ENCODE results near the gene ATG13. TPM values are rescaled to one million over a fixed set of nuclear protein-coding genes. Genes with fewer than 3 reads are reported as not detected.
"Not testable (repeated sequence)": the region's sequence is repeated elsewhere in the genome, so short reads cannot be mapped to it uniquely, and the experiment has no call there.

ATG13 gene
- 10 to 100 TPM; 51.4 to 52.1 TPM for total RNA-seq
- long read RNA-seq, full-length matches to known transcripts: 2 of 33 reads
- long read RNA-seq, partial matches to known transcripts: 16 of 33 reads
- long read RNA-seq, other reads (novel, unspliced or antisense): 15 of 33 reads

DNA sequence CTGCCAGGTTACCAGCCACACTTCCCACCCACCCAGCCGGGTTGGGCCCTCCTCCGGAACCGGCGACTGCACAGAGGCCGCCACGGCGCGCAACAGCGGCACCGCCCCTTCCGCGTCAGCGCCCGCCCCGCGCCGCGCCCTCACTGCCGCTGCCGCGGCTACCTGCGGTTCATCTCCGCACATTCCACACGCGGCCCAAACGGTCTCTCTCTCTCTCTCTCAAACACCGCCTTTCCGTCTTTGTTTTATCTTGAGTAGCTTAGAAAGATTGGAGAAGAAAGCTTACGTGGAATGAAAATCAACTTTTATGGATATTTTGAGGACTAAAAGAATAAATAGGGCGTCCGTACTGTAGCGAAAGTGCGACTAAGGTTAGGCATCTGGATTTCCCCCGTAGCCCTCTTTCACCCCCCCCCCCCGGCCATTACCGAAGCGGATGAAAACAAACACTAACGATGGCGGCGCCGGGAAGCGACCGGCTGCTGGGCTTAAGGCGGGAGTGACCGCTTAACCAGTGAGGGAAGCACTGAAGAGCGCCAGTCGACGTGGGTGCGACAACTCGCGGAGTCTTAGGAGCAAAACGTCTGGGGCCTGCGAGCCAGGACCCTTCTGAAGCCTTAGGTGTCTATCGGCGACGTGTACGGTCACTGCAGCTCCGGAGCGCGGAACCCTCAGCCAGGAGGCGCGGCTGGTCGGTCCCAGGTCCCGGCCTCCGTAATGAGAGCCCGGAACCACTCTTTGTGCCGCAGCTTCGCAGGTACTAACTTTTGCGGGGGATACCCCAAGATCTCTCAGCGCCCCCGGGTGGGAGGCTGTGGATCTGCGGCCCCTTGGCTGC lies at the start of gene ATG13, which contains the start of gene HARBI1:
ATG13 (plus strand) TSS at position 420 of the 838 bp plus-strand sequence. CDS start 26,739 bp downstream, outside the sequence.
HARBI1 (minus strand) TSS at position 94 of the 838 bp plus-strand sequence. CDS start 990 bp downstream, outside the sequence.
- ATAC-seq (peak; percentile 99 to 100), DNase-seq (peak; percentile 93)
- intact Hi-C loops (cut with DNase I): no loop called here

DNA sequence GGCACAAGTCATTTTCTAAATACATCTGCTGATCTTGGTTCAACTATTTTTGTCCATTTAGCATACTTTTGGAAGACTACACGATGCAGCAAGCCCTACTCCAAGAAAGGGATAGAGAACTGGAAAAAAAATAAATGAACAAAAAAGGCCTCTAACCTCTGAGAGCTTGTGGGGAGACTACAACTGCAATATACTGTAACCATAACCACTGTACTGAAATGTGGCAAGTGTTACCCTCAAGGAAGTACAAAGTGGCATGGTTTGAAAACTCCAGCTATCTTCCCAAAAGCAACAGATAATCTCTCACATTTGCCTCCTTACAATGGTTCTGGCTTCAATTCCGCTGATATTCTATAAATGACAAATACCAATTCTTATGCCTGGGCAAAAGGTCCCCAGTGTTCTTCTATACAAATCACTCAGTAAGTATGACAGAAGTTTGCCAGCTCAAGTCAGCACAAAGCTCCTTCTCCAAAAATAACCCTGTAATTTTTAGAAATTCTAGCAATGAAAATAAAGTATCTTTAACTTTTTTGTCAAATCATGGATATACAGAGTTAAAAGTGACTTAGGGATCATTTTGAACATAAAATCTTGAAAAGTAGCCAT lies 46.5 kb upstream of the ATG13 start:
- DNase-seq (no peak), ATAC-seq (no peak)
- intact Hi-C loops (cut with DNase I): no loop called here

DNA sequence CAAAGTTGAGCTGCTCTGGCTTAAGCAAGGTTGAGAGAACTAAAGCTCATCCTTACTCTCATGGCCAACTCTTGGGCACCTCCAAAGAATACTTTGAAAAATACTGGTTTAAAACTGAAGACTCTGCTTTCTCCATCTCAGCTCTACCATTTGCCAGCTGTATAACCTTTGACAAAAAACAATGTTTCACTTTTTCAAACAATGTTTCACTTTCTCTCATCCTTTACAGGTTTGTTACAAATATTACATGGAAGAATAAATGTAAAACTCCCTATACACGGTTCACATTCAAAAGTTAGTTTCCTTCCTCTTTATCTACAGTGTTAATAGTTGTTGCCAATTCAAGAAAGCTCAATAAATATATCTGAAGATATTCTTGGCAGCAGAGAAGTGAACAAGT lies 42.7 kb upstream of the ATG13 start:
- intact Hi-C loops (cut with DNase I): no loop called here
- ATAC-seq: no peak
- no peak for DNase-seq

DNA sequence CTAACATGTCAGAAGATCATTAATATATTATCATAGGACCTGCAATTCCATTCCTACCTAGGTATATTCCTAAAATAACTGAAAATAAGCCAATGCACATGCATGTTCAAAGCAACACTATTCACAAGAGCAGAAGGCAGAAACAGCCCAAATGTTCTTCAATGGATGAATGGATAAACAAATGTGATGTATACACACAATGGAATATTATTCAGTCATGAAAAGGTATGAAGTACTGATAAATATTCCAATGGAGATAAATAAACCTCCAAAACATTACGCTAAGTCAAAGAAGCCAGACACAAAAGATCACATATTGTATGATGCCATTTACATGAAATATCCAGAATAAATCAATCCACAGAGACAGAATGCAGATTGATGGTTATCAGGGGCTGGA lies 40.3 kb upstream of the ATG13 start:
- ATAC-seq (no peak), DNase-seq (no peak)
- intact Hi-C loops (cut with DNase I): no loop called here

DNA sequence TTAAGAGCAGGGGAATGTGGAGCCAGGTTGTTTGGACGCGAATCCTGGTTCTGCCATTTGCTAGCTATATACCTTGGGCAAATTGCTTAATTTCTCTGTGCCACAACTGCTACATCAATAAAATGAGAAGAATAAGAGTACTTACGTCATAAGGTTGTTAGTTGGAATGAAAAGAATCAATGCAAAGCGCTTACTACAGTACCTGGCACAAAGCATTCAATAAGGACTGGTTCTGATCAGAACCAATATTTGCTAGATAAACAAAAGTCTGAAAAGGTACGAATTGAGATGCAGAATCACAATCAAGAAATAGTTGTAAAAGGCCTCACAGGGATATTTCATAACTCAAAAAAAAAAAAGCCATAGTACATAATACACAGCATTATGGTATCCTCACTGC lies 34.8 kb upstream of the ATG13 start:
- DNase-seq (no peak), ATAC-seq (no peak)

DNA sequence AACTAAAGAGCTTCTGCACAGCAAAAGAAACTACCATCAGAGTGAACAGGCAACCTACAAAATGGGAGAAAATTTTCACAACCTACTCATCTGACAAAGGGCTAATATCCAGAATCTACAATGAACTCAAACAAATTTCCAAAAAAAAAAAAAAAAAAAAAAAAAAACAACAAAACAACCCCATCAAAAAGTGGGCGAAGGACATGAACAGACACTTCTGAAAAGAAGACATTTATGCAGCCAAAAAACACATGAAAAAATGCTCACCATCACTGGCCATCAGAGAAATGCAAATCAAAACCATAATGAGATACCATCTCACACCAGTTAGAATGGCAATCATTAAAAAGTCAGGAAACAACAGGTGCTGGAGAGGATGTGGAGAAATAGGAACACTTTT lies 33.8 kb upstream of the ATG13 start:
- intact Hi-C loops (cut with DNase I); DNase-seq; ATAC-seq: not testable (repeated sequence)

More for the DNA sequence above, 34.8 kb upstream of the ATG13 start:
- intact Hi-C loops (cut with DNase I): no loop called here

DNA sequence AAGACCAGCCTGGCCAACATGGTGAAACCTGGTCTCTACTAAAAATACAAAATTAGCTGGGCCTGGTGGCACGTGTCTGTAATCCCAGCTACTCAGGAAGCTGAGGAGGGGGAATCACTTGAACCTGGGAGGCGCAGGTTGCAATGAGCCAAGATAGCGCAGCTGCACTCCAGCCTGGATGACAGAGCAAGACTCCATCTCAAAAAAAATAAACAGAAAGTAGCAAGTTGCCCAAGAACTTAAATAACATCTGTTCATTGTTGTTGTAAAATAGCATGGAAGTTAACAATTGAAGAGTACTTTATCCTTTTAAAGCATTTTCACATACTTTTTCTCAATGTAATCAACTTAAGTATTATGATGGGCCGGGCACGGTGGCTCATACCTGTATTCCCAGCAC lies 29.2 kb upstream of the ATG13 start:
- intact Hi-C loops (cut with DNase I): no loop called here
- no peak for DNase-seq
- no peak for ATAC-seq

DNA sequence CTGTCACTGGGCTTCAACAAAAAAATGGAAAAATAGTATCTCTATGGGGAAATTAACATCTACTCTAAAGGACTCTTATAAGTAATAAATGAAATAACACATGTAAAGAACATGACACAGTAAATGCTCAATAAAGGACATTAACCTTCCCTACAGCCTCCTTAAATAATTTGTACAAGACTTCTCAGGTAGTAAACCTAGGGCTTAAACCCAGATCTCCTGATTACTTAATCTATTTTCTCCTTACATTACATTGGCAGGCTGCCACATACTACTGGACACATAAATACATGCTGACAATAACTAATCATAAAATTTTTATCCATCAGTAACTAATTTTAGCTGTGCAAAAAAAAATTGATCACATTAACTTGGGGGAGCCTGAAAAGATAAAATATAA lies 28.4 kb upstream of the ATG13 start:
- no peak for ATAC-seq
- no peak for DNase-seq
- intact Hi-C loops (cut with DNase I): no loop called here

DNA sequence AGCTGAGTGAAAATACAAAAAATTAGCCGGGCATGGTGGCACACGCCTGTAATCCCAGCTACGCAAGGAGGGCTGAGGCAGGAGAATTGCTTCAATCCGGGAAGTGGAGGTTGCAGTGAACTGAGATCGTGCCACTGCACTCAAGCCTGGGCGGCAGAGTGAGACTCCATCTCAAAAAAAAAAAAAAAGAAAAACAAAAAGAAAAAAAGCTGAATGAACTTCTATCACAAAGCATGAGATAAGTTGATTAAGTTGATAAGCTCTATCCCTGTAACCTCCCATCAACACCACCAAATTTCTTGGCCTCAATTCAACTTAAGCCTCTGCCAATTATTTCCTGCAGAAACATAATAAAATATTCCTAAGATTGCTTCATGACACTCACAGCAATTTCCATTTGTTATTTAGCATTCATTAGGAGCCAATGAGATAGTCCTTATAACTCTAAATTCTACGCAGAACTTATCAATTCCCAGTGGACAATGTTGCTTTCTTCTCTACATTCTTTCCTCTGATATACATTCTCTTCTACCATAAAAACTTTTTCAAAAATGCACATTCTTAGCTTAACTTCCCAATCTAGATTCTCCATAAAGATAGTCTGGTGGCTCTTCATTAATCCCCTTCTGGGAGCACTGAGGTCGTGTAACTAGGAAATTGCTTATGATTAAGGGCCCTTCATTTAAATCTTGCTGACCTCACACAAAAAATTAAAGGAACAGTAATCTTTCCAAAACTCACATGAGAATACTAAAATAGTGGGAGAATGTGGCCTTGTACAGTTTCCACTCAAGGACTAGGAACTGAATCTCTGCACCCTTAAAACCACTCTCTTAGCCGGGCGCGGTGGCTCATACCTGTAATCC lies 26.4 kb upstream of the ATG13 start:
- ATAC-seq: no peak
- intact Hi-C loops (cut with DNase I): loop anchor here in 1 of 2 donors (5.0 kb wide), 1 partner anchor 34 kb away; no protein-coding TSS in a partner anchor
- DNase-seq: no peak

DNA sequence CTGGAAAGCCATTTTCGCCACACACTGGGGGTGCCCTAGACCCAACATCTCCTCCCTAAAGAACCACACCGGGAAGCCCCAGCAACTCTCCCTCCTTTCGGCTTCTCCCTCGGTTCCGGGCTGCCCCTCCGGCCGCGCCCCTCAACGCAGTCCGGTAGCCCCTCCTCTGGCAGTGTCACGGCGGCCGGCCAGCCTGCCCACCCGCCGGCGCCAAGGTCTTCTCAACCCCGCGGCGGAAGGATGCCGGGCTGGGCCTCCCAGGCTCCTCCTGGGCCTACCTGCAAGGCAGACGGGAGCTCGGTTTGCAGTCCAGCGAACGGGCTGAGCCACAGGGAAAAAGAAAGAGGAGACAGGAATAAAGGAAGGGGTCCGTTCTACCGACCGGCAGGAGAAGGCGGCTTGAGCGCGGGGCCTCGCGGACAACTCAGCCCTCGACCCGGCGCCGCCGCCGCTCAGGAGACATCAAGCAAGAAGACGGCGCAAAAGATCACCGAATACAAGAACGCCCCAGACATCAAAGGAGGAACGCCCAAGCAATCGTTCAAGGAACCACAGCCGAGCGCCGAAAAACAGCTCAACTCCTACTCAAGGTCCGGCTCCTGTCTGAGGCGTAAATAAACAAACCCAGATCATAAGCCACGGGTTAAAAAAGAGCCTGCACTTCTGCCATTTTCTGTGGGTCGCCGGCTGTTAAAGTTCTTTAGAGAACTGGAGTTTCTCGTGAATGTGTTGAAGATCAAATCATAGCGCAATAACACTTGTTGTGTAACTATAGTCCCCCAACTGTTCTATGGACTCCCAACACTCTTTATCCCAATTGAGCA lies 23.6 kb upstream of the ATG13 start, which contains the start of gene AMBRA1:
AMBRA1 (minus strand) TSS at position 474 of the 824 bp plus-strand sequence. CDS start 45,643 bp downstream, outside the sequence.
- intact Hi-C loops (cut with DNase I): loop anchor here in 1 of 2 donors (5.0 kb wide), 1 partner anchor 36 kb away; no protein-coding TSS in a partner anchor
- peak; percentile 85 for DNase-seq

DNA sequence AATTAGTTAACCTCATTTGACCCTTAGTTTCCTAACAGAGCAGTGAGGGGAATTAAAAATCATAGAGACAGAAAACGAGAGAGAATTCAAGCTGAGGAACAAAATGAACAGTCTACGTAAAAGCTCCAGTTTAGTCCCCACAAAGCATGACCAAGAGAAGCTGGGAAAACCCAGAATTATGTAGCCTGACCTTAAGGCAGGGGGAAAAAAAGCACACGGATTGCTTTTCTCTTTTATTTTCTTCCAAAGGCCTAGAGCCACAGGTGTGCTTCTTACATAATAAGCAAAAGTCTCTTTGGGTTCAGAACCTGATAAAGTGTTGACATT lies 23.0 kb upstream of the ATG13 start:
- ATAC-seq (no peak), DNase-seq (no peak)
- intact Hi-C loops (cut with DNase I): loop anchor here in 1 of 2 donors (5.0 kb wide), 1 partner anchor 37 kb away; no protein-coding TSS in a partner anchor

More for the DNA sequence above, 23.6 kb upstream of the ATG13 start, which contains the start of gene AMBRA1:
- peak; percentile 91 to 94 for ATAC-seq

DNA sequence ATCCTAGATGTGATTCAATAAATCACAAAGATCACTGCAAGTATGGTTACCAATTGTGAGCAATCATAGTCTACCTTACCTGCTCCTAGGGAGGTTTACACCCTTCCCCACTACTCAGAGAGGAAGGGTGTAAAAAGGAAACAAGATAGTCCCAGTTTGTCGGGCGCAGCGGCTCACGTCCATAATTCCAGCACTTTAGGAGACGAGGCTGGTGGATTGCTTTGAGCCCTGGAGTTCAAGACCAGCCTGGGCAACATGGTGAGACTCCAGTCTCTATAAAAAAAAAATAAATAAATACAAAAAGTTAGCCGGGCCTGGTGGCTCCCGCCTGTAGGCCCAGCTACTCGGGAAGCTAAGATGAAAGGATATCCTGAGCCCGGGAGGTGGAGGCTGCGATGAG lies 22.6 kb upstream of the ATG13 start:
- intact Hi-C loops (cut with DNase I): loop anchor here in 1 of 2 donors (5.0 kb wide), 1 partner anchor 37 kb away; no protein-coding TSS in a partner anchor
- no peak for DNase-seq
- no peak for ATAC-seq

DNA sequence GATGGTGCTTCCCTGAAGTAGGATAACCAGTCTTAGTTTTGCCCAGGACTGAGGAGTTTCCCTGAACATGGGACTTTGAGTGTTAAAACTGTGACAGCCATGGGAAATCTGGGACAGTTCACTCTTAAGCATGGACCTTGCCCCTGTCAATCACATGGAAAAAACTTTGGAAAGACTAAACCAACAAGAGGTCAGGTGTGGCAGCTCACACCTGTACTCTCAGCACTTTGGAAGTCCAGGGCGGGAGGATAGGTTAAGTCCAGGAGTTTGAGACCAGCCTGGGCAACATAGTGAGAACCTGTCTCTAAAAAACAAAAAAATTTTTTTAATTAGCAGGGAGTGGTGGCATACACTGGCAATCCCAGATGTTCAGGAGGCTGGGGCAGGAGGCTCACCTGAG lies 20.2 kb upstream of the ATG13 start:
- intact Hi-C loops (cut with DNase I): no loop called here
- no peak for ATAC-seq
- DNase-seq: no peak

DNA sequence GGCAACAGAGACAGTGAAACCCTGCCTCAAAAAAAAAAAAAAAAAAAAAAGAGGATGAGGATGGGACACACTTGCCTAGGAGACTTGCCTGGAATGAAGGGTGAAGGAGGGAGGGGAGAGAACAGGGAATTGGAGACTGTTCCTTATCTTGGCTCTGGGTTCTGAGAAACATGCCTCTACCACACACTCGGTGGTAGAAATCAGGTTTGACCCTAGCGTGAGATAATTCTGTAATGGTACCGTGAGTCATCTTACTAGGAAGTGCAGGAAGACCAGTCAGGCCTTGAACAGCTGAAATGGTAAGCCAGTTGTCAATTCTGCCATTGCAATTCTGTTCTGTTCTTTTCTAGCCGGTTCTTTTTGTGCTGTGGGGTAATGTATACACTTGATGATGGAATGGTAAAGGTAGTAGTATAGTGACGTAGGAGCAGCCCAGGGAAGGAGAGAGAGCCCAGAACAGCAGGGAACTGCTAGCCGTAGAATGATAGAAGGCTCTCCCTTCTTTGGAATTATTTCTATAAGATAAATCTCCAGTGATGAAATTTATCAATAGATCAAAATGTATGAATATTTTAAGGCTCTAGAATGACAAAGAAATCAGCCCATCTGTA lies 19.6 kb upstream of the ATG13 start:
- ATAC-seq (no peak), DNase-seq (no peak)
- intact Hi-C loops (cut with DNase I): no loop called here

DNA sequence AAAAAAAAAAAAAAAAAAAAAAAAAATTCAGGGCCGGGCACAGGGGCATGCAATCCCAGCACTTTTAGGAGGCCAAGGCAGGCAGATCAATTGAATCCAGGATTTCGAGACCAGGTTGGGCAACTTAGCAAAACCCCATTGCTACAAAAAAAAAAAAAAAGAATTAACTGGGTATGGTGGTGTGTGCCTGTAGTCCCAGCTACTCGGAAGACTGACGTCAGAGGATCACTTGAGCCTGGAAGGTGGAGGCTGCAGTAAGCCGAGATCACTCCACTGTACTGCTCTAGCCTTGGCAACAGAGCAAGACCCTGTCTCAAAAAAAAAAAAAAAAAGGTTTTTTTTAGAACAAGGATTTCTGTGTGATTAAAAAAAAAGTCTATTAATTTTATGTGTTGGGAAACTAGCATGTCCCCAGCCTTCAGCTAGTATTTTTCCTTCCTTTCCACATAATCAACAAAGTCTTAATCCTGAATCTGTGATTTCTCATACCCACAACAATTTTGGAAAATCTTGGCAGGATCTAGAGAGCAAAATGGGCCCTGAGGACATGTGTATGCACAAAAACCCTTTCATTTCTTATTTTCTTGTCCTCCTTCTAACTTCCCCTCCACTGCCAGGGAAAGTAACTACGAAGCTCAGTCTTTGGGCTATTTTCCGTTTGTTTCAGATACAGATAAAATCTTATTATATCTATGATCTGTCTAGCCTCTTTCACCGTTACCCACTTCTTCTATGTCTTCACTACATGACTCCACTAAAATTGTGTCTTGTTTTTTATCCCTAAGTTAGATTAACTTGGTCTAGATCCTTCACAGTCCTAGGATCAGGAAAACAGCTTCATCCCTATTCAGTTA lies 17.8 kb upstream of the ATG13 start:
- intact Hi-C loops (cut with DNase I): no loop called here

DNA sequence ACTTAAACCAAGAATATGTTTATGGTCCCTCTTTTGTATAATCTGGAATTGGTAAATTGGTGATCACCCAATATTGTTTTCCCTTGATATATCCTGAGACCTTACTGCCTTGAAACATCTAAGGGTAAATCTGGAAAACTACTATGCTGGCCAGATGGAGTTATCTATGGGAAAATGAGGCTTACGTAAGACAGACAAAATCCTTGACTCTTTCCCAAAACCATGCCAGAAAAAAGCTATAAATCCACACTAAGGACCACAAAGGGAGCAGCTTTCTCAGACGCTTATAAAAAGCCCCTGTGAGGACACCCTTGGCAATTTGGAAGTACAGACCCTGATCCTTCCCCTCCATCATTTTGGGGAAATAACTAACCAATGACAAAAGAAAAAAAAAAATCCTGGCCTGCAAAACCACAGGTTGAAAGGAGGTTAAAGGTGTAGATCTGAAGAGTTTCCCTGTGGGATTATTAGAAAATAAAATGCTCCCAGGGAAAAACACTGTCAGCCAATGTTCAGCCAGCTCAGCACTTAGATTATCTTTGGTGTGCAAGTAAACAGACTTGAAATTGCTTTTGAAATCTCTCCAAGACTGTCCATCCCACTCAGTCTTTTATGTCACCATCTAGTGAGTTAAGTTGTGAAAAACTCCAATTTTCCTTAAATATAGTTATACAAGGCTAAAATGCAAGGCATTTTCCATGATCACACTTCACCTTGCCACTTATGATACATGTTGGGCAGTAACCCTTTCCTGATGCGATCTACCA lies 17.0 kb upstream of the ATG13 start:
- DNase-seq (no peak), ATAC-seq (peak in 1 of 2 donors; percentile 11)
- intact Hi-C loops (cut with DNase I): no loop called here

More for the DNA sequence above, 17.8 kb upstream of the ATG13 start:
- peak; percentile 68 to 71 for ATAC-seq
- DNase-seq: no peak
